GM21723 (cell line): ENCODE measurements around the gene MED15.

Experiments used
- ATAC-seq: cut with Tn5 transposase; IDR thresholded peaks from one replicate; pipeline ENCODE4 v1.9.1; 2021; ENCODE audit warnings: mild to moderate bottlenecking, moderate library complexity; ENCODE audit not compliant: unreplicated experiment

MED15 gene

GRCh38 chr22:20567993-20568417 lies 60.6 kb downstream of the MED15 start:
- no peak for ATAC-seq

DNA sequence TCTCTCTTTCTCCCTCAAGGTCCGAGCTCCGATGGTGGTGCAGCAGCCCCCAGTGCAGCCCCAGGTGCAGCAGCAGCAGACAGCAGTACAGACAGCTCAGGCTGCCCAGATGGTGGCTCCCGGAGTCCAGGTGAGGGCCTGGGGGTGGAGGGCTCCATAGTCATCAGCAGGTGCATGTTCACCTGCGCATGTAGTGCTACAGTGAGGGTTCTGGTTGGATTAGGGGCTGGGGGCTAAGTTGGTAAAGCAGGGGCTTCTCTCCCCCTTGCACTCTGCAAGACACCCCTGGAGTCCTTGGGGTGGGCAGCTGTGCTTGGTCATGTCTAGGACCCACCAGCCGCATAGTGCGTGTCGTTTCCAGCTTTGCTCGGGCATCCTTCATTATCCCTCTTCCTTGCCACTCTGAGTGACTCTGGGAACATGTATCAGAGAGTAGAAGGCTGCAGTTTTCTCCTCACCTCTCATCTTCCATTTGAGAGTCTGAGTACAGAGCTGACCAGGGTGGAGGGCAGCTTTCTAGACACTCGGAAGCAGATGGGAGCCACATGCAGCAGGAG lies 61.2 kb downstream of the MED15 start:
- no peak for ATAC-seq

DNA sequence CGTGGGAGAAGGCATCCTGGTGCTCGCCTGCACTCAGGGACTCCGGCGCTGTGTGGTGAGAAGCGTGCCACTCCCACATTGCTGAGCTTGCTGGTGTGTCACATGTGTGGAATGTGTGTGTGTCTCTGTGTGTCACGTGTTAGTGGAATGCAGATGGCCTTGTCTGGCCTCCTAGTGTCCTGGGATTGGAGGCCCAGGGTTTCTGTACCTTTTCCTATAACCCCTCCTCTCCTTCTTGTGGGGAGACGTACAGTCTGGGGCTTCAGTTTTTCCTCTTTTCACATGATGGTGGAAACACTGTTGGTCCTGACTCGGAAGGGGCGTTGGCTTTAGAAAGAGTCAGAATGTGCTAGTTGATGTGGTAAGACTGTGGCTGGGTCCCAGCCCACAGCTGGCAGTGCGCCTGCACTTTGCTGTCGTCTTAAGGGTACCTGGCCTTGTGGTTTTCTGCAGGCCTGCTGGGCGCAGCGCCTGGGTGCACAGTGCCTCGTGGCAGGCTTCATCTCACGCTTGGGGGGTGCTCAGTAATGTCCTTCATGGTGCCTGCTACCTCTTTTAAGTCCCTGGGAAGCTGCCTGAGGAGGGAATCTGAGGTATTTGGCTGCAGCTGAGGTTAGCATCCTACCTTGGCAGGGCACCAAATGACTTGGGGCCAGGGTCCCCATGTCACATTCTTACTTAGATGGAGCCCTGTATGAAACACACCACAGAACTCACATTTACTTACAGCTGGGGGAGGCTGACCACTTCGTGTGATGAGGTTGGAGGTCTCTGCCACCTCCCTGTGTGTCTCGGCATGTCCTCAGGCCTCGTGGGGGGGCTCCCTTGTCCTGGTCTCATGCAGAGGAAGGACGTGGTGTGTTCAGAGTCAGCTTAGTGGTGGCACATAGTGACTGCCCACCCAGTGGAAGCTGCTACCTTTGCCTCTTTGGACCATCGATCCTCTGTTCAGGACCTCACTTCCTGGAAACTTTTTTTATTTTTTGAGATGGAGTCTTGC lies 61.9 kb downstream of the MED15 start:
- no peak for ATAC-seq

GRCh38 chr22:20571078-20571503 lies 63.7 kb downstream of the MED15 start:
- no peak for ATAC-seq

- no peak for ATAC-seq
Measured at GRCh38 chr22:20571531-20572007, 64.2 kb downstream of the MED15 start.

DNA sequence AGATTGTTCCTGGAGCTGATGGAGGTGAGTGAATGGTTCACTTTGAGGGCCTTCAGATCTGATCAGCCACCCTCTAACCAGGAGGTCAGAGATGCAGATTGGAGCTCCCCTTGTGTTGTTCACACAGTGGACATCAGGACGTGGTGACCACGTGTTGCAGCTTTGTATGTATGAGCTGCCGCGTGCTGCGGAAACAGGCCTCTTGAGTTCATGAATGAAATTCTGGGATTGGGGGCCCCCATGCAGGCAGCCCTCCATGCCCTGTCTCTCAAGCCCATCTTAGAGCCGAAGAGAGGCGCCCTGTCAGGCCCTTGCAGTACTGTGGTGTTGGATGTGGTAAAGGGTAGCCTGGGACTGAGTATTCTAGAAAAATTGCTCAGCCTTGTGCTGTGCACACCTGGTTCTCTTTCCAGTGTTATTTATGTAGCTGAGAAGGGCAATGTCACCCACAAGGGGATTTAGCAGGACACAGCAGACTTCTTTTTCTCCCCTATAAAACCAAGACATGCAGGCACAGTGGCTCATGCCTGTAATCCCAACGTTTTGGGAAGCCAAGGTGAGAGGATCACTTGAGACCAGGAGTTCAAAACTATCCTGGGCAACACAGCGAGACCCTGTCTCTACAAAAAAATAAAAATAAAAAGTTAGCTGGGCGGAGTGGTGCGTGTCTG lies 64.9 kb downstream of the MED15 start:
- no peak for ATAC-seq

DNA sequence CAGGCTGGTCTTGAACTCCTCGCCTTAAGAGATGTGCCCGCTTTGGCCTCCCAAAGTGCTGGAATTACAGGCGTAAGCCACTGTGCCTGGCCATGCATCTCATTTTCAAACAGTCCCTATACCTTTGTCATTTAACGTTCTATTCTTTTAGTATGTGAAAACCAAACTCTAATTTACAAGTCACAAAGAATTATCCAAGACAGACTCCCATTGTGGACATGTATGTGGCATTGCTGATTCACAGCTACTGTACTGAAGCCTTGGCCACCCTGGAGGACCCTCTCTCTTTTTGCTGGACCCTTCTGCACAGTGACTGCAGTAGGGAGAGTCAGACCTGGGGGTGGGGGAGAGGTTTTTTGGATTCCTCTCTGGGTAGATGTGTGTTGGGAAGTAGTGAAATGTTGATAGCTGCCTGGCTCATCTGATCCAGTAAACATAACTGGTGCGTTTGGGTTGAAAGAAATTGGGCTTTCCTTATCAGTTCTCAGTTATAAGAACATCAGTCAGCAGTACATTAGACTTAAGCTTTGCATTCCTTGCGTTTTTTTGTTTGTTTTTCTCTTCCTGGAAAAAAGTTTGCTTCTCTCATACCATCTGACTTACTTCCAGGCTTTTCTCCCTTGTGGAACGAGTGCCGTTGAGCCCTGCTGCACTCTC lies 65.9 kb downstream of the MED15 start:
- ATAC-seq: no peak

GRCh38 chr22:20573833-20574615 lies 66.6 kb downstream of the MED15 start:
- no peak for ATAC-seq

DNA sequence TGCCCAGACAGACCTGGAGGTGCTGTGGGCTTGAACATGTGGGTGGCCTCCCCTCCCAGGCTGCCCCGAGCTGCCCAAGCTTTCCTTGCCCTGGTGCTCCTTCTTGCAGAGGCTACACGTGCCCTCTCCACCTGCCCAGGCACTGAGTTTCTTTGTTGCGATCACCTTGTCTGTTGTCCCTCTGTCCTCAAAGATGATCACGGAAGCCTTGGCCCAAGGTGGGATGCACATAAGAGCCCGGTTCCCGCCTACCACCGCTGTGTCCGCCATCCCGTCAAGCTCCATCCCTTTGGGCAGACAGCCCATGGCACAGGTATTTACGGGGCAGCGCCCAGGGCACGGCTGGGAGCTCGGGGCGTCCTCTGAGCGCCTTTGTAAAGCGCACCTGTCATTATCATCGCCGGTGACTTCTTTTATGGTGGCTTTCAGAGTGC lies 67.5 kb downstream of the MED15 start:
- ATAC-seq: no peak

DNA sequence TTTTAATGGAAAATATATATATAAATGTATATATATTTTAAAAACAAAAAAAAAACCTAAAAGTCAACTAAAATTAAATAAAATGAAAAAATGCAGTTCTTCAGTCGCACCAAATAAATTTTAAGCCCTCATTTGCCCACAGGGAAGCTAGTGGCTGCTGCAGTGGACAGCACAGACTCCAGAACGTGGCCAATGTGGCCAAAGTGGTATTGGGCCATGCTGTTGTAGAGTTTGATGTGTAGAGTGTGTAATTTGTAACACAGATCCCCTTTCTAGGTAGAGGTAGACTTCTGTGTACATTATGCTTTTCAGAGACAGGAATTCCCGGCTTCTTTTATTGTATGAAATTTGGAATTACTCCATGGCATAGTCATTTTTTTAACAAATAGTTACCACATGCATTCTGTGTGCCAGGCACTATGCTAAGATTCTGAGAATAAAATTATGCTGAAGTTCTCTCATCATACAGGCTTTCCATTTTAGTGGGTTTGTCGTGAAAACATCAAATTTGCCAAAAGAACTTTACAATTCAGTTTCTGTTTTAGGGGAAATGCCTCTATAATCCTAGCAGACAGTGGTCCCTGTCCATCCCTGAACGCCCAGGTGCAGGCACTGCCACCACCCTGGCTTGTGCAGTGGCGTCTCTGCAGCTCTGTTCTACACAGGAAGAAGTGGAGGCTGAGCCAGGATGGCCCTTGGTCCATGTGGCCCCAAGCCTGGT lies 68.5 kb downstream of the MED15 start:
- no peak for ATAC-seq

GRCh38 chr22:20576445-20576816 lies 69.0 kb downstream of the MED15 start:
- ATAC-seq: no peak

DNA sequence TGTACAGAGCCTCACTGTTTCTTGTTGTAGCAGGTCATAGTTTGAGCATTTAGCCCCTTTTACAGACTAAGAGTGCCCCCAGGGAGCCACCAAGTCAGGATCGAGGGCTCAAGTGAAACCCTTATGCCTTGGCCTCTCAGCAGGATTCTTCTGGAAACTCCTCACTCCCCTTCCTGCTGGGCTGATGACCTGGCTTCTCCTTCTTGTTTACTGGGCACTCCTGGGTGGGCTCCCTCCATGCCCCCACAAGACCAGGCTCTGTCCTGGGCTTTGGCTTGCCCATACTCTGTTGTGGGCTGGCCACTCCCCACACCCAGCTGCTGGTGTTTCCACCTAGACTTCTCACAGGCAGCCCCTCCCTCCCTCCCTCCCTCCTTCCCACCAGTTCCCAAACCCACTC lies 69.6 kb downstream of the MED15 start:
- no peak for ATAC-seq

GRCh38 chr22:20577549-20577975 lies 70.2 kb downstream of the MED15 start:
- no peak for ATAC-seq

DNA sequence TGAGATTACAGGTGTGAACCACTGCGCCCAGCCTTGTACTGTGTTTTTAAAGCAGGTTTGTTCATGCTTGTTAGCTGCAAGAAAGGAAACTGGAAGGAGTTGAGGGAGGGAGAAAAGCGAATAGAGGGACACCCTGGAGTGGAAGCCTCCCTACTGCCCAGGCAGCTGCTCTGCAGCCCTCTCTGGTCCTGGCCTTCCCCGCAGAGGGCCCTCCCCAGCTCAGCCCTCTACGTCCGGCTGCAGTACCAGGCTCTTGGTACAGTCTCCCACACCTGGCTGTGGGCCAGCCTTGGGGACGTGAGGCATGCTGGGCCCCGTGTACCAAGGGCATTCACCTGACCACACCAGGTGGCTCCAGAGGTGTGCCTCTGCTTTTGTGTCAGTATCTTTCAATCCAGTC lies 70.8 kb downstream of the MED15 start:
- no peak for ATAC-seq

DNA sequence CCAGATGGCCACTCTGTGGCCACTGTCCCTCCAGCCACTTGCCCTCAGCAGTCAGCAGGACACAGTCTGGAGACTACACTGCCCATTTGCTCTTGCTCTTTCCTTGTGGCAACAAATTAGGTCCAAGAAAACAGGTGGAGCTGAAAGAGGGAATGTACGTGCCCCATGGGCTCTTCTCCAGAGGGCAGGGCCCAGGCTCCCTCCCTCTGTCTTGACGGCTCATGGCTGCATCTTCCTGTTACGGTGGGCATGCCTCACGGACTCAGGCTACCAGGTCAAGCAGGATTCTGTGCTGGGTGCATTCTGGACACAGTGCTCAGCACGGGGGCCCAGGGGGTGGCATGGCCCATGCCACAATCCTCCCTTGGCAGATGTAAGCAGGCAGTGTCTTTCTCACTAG lies 71.3 kb downstream of the MED15 start:
- no peak for ATAC-seq

DNA sequence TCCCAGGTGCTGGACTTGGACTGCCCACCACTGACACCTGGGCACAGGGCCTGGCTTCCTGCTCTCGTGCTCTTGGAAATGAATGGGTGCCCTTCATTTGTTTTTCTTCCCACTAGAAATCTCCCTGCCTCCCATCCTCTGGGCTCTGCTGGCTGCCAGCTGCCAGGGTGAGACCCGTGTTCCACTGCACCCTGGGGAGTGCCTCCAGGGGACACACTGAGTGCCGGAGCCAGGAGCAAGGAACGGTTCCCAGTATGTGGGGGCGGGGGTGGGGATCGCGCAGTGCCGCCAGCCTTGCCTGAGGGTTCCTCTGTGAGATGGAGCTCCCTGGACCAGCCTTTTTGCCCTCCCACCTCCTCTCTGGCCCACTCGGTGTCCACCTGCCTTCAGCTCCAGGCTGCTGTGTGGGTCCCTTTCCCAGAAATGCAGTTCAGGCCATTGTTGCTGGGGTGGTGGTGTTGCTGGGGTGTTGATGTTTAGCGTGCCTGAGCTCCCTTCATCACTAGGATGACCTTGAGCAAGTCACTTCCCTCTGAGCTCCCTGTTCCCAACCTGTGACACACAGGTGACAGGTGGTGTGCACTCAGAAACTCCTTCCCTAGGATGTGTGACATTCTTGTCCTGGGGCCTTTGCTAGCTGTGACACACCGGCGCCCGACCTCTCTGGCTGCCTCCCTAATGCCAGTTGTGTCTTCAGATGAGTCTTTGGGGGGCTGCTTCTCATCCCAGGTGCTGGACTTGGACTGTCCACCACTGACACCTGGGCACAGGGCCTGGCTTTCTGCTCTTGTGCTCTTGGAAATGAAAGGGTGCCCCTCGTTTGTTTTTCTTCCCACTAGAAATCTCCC lies 72.1 kb downstream of the MED15 start:
- ATAC-seq: no peak

DNA sequence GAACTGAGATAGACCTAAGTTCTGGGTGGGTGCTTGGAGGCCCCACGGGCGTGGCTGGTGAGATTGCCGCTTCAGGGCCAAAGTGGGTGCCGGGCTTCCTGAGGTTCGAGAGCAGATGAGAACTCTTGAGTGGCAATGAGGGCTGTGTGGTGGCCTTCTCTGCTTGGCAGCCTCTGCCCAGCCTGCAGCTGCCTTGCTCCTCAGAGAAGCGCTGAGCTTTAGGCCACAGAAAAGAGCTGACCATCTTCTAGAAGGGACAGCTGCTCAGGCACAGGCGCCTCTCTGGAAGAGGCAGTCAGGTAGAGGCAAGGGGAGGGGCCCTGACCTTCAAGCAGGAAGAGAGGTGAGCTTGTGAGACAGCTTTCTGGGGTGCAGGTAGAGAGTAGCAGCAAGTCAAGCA lies 72.8 kb downstream of the MED15 start:
- ATAC-seq: no peak

DNA sequence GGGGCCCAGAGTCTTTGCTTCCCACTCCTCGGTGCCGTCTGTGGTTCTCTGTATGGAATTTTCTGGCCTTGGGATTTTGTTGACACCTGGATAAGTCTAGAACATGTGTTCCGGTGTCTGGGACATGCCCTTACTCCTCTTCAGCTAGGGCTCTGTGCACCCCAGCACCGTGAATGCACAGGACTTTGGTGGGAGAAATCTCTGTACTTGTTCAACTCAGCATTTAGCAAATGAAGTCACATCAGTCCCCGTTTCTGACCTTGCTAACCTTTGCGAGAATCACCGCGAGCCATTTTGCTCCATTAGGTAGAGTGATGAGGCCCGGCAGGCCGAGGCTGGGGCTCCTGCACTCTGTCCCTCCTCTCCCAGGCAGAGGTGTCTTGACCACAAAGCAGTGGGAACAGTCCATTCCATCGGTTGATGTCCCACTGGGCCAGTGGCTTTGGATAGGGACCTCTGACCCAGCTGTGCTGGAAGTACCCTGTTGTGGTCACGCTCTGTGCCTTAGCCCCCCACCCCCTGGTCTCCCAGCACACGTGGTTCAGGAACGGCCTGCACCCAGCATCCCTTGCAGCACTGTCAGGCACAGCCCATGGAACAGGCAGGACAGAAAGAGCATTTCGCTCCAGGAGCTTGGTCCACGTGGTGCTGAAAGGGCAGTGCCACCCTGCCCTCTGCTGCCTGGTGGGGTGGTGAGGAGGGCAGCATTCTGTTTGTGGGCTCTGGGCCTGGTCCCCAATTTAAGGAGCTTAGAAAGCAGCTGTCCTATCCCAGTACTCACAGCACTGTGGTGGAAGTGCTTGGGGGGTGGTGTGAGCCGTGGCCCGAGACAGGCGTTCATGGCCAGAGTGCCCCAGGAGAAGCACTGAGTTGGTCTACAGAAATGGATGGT lies 73.4 kb downstream of the MED15 start:
- ATAC-seq: no peak
